ENCODE measurements around the gene SCIN.
"Not testable (repeated sequence)": the region's sequence is repeated elsewhere in the genome, so short reads cannot be mapped to it uniquely, and the experiment has no call there.

SCIN gene

DNA sequence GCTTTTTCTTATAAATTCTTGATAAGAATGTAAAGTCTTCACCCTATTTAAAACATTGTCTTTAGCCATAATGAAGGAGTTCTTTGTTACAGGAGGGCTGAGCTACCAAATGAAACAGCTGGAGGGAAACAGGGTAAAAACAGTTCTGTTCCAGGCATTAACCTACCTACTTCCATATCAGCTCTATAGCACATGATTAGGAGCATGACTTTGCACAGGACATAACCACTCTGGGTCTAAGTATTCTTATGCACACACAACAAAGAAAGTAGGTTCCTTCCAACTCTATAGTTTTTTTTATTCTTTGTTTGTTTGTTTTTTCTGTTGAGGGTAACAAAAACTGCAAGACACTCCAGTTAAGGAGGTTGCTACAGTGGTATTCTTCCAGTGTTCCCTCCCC, 52.7 kb downstream of the SCIN start:
- no peak for DNase-seq

DNA sequence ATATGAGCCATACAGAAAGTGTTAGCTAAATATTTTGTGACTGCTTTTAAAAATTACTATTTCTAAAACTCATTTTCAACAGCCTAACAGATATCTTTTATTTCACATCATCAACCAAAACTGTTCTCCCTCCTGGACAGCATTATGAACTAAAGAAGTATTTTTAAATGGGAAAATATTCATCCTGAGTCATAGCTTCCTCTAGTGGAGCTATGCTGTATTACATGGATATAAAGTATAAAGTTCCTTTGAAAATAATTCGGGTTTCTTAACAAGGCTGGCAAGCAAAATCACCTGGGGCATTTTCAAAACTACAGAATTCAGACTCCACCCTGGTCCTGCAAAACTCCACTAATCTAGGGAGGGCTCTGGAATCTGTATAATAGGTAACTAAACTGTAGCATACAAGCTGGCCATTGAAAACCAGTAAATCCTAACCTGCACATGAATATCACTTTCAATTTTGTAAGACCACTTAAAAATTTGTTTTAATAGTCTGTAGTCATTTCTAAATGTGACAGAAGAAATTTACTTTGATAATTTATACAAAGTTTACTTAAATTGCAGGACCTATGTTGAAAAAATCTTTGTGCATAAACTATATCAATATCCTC, 53.5 kb downstream of the SCIN start:
- no peak for DNase-seq

DNA sequence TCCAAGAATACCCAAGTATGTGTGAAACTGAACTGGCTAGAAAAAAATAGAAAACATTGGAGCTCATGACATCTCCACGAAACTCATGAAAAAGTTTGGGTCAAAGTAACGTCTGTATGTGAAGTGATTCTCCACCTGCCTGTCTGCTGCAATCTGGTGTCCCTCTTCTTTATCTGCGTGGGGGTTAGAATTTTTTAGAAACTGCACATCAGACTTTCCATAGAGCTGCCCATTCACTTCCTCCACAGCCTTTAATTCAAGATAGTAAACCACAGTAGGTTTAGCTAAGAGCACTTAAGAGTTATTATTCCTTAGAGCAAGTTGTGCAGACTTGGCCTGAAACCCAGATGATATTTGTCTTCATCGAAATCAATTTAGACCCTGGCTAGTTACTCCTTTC, 55.3 kb downstream of the SCIN start:
- no peak for DNase-seq

DNA sequence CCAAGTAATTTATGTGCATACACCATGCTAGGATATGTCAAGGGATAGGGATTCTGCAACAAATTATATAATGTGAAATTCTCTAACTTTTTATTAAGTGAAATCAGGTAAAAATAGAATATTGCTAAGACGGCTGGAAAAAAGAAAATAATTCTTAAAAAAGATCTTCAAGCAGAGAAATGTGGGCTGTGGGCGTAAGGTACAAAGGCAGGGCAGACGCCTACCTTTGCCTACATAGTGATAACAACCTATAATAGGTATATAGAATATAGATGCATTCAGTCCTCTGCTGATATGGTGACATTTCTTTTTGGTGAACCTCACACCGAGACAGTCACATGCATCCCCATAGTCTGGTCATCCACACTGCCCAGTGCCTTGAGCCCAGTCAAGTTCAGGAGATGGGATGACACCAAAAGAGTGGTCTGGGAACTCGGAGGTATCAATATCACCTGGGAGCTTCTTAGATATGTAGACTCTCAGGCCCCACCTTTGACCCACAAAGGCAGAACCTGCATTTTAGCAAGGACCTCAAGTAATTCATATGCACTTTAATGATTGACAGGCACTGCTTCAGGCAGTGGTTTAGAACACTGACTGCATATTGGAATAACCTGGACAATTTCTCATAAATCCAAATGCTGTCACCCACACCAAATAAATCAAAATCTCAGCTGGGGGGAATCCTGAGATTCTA, 59.4 kb downstream of the SCIN start:
- no peak for DNase-seq

DNA sequence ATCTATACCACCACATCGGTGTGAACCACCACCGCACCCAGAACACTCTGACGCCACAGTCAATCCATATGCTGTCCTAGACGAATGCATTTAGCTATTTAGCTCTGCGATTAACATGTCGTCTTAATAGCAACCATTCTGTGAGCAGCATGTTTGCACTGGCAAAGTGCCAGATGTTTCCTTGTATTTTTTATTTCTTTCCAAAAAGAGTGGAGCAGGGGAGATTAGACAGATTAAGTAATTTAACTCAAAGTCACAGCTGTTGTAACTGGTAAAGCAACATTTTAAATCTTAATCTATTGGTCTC, 59.9 kb downstream of the SCIN start:
- no peak for DNase-seq

GRCh38 chr7:12633582-12633981, 63.1 kb downstream of the SCIN start:
- DNase-seq, result peak in 1 of 2 donors; percentile 20

DNA sequence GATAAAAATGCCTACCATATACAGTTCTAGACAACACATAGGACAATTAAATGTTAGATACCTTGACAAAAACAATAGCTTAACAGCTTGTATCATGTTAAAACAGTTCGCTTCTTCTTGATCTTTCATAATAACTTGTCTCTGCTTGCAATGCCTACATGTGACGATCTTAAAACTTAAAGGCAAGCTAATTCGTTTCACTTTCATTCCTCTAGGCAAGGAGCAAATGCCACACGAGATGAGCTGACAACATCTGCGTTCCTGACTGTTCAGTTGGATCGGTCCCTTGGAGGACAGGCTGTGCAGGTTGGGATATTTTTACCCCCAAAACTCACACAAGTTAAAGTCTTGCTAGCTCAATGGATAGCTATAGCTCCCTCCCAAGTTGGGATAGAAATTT, 65.3 kb downstream of the SCIN start:
- DNase-seq, result peak in 1 of 2 donors; percentile 56

DNA sequence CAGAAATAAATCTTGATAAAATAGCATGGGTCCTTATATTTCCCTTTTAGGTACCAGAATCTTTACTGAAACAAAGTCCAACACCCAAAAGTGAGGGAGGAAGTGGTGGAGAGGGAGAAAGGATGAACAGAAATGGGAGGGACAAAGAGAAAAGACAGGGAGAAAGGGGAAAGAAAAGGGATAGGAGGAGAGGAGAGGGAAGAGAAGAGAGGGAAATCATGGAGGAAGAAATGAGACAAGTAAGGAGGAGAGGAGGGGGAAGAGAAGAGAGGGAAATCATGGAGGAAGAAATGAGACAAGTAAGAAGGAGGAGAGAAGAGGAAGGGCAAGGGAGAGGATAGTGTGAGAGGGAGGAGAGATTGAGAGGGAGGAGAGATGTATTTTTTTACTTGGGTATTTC, 66.8 kb downstream of the SCIN start:
- DNase-seq, result no peak

GRCh38 chr7:12637819-12638592, 67.5 kb downstream of the SCIN start:
- peak in 1 of 2 donors; percentile 37 for DNase-seq

- peak in 1 of 2 donors; percentile 14 for DNase-seq
Observed at GRCh38 chr7:12638851-12639456, 68.4 kb downstream of the SCIN start.

DNA sequence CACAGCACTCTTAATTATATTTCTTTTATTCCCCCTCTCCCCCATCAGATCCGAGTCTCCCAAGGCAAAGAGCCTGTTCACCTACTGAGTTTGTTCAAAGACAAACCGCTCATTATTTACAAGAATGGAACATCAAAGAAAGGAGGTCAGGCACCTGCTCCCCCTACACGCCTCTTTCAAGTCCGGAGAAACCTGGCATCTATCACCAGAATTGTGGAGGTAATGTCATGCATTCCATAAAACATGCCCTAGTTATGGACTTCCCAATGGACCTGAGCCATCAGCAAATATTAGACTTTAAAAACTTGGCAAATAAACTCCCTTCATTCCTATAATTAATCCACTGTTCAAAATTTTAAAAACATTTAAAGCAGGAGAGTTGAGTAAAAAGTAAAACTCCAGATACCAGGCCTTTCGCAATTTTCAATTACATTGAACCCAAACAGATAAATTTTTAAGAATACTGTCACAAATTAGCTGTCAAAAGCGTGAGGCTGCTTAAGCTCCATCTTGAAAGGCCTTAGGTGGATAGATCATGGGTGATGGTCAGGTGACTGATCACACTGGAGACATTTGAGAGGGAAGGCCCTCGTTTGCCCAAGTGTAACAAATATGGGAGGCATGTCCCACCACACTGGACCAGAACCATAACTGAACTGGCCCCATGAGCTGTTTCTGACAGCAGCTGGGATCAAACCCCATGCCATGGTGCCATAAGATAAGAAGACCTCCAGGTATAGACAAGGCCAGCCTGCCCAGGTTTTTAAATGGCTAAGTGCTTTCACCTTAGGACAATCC, 70.0 kb downstream of the SCIN start:
- no peak for DNase-seq

- no peak for DNase-seq
Observed at GRCh38 chr7:12641196-12641595, 70.7 kb downstream of the SCIN start.

DNA sequence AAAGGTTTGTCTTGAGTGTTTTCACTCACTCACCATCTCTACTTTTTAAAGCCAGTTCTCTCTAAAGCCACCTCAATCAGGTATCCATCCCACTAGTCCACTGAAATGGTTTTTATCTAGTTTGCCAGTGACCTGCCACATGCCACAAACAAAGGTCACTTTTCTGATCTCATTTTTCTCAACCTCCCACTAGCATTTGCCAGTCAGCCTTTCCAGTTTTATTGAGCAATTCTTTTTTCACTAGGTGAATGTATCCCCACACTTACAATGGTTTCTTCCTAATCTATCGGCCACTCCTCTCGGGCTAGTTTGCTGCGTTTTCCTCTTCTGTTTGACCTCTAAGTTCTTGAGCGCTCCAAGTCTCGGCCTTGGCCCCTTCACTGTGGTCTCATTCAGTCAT, 72.0 kb downstream of the SCIN start:
- DNase-seq, result no peak

- no peak for DNase-seq
Observed at GRCh38 chr7:12643001-12643643, 72.6 kb downstream of the SCIN start.

DNA sequence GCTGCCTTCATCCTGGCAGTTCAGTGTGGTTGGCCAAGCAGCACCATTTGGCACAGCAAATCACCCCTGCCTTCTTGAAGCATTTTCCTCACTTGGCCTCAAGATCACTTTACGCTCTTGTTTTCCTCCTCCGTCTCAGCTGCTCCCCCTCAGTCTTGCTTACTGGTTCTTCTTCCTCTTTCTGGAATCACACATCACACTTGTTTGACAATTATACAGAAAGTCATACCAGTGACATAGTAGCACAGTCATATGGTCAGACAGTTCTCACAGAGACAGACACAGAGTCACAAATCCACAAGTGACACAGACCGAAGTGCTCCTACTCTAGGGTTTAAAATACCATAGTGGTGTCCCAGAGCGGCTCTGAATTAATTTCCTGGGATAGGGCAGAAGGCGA, 73.1 kb downstream of the SCIN start:
- DNase-seq, result peak in 1 of 2 donors; percentile 73

DNA sequence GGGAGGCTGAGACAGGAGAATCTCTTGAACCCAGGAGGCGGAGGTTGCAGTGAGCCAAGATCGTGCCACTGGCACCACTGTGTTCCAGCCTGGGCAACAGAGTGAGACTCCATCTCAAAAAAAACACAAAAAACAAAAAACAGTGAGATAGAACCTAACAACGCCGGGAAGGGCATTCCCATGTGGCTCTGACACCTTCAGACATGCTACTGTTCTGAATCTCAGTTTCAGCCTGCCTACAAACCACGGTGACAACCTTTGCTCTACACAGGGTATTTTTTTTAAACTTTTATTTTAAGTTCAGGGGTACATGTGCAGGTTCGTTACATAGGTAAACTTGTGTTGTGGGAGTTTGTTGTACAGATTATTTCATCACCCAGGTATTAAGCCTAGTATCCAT, 74.7 kb downstream of the SCIN start:
- DNase-seq, result not testable (repeated sequence)

GRCh38 chr7:12646139-12646538, 75.6 kb downstream of the SCIN start:
- no peak for DNase-seq

DNA sequence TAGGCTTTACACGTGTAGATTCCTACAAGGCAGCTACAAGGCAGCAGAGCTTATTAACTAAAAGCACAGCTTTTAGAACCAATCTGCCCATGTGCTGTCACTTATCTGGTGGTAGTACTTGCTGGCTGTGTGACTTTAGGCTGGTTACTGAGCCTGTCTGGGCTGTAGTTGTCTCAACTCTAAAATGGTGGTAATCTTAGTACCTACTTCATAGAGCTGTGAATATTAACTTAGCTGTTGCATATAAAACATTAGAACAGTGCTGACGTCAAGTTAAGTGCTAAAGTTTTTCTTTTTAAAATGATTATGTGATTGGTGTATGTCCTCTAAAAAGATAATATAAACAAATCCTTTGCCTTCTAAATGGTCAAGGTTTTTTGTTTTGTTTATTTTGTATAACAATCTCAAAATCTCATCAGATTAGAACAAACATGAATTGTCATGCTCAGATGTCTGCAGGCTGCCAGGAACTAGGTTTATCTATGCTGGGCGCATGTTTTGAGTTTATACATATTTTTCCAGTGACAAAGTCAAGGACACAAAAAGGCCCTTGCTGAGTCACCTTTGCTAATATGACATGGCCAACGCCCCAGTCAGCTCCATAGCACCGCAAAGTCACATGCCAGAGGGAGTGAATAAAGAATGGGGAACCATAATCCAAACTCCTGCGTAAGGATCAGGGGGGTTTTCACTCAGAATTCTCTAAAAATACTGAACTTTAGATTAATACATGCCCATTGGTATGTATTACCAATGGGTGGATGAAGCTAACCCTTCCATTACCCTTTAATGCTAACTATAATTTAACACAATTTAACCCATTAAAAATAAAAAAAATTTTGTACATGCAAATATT, 77.1 kb downstream of the SCIN start:
- no peak for DNase-seq

- no peak for DNase-seq
Observed at GRCh38 chr7:12648704-12649261, 78.3 kb downstream of the SCIN start.

DNA sequence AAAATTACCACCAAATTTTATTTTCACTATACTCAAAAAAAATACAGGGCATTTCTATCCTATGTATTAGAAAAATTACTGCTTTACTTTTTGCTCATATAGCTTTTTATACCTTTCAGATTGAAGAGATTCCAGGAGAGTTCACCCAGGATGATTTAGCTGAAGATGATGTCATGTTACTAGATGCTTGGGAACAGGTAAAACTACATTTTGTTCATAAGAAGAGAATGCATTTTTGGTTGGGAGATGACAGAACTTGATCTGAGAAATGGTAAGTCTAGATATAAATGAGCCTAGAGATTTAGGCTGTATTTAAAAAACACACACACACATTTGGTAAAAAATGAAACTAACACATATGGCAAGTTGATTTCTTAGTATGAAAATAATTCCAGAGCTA, 78.8 kb downstream of the SCIN start:
- no peak for DNase-seq

- DNase-seq, result no peak
Observed at GRCh38 chr7:12650080-12650479, 79.6 kb downstream of the SCIN start.

Data from bone marrow (tissue), 2 donors.